A172 (cell line): ENCODE results near the gene TNFSF11. TPM values are rescaled to one million over a fixed set of nuclear protein-coding genes. Genes with fewer than 3 reads are reported as not detected.
A peak's percentile ranks its signal among the peaks of the same experiment; 100 is the strongest.
"Not testable (repeated sequence)": the region's sequence is repeated elsewhere in the genome, so short reads cannot be mapped to it uniquely, and the experiment has no call there.

Experiments used
- DNase-seq: peaks from one replicate; pipeline ENCODE4 v3.0.0-alpha.2; 2015; ENCODE audit warnings: low spot score
- total RNA-seq: library from RNA; depleted of rRNA; stranded (reverse); fragments of >200 nt; shearing (Covaris generic); gene quantifications from 2 replicates; pipeline ENCODE4 v1.2.3, GENCODE V29; 2014; rRNA removed

TNFSF11 gene, protein sequence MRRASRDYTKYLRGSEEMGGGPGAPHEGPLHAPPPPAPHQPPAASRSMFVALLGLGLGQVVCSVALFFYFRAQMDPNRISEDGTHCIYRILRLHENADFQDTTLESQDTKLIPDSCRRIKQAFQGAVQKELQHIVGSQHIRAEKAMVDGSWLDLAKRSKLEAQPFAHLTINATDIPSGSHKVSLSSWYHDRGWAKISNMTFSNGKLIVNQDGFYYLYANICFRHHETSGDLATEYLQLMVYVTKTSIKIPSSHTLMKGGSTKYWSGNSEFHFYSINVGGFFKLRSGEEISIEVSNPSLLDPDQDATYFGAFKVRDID
- not detected in 2 replicates for total RNA-seq

DNA sequence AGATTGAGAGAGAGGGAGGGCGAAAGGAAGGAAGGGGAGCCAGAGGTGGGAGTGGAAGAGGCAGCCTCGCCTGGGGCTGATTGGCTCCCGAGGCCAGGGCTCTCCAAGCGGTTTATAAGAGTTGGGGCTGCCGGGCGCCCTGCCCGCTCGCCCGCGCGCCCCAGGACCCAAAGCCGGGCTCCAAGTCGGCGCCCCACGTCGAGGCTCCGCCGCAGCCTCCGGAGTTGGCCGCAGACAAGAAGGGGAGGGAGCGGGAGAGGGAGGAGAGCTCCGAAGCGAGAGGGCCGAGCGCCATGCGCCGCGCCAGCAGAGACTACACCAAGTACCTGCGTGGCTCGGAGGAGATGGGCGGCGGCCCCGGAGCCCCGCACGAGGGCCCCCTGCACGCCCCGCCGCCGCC, at the start of gene TNFSF11:
Gene TNFSF11, plus strand, starts transcription at position 142 of the 400 bp plus-strand sequence. Its CDS starts 152 bp downstream, at position 294.
- no peak for DNase-seq

DNA sequence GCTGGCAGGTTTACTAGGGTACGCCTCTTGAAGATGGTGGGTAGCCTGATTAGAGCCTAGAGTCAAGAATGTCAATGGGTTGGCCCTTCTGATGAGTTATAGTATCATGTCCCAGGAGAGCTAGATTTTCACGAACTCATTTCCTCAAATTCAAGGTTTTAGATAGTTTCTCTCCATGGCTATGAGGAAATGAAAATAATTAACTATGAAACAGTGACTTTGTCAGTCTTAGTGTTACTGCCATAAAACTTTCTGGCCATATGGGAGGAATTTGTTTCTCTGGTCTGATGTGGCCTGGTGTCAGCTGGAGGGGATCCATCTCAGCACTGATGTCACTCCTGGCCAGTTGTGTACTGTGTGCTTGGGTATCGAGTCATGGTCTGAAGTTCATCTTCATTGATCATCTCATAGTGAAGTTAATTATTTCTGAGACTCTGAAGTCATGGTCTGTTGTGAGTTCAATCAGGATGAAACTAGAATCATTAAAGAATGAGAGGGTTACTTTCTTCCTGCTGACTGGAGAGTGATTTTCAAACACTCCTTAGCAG, 49.4 kb upstream of the TNFSF11 start:
- no peak for DNase-seq

DNA sequence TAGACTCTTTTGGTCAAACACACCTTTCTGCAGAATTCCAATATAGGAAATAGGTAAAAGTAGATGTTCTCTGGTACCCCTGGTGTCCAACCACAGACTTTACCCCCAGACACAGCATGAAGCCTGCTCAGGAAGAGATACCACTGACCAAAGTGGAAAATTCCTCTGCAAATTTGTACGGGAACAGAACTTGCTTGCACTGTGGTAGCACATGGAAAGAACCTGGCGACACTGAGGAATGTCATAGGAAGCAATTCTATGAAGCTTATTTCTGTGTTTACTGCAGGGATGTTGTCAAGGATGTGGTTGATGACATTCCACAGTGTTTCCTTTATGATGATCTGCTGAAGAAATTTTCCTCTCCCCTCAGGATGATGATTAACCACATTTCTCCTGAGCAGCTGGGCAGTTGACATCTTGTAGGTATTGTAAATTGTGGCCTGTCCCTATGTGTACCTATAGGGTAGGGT, 48.9 kb upstream of the TNFSF11 start:
- DNase-seq, result peak; percentile 54

DNA sequence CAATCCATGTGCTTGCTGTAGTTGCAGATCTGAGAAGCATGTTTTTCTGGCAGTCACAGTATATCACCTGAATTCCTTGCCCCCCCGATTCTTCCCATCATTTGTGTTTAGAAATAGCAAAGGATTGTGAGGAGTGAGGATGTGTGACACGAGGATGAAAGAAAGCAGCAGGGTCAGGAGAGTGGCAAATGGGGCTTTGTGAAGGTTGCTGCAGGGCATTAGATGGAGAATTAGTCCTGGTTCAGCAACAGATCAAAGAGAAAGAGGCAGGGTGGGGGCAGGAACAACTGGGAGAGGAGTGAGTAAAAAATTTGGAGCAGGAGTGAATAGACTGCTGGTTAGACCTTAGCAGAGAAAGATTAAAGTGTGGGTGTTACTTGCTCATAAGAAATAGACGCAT, 47.7 kb upstream of the TNFSF11 start:
- no peak for DNase-seq

DNA sequence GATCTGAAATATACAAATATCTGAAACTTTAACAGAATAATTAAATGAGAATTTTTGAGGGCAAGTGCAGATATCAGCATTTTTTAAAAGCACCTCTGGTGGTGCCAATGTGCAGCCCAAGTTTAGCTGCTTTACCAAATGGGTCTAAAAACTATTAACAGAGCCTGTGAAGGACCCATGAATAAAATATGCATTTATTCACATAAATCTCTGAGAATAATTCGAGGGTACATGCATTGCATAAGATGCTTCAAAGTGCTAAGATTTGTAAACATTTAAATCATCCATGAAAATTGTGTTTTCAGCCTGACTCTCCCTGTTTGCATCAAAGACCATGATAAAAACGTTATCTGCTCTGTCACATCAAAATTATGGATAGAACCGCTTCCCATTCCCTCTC, 47.1 kb upstream of the TNFSF11 start:
- DNase-seq, result no peak

DNA sequence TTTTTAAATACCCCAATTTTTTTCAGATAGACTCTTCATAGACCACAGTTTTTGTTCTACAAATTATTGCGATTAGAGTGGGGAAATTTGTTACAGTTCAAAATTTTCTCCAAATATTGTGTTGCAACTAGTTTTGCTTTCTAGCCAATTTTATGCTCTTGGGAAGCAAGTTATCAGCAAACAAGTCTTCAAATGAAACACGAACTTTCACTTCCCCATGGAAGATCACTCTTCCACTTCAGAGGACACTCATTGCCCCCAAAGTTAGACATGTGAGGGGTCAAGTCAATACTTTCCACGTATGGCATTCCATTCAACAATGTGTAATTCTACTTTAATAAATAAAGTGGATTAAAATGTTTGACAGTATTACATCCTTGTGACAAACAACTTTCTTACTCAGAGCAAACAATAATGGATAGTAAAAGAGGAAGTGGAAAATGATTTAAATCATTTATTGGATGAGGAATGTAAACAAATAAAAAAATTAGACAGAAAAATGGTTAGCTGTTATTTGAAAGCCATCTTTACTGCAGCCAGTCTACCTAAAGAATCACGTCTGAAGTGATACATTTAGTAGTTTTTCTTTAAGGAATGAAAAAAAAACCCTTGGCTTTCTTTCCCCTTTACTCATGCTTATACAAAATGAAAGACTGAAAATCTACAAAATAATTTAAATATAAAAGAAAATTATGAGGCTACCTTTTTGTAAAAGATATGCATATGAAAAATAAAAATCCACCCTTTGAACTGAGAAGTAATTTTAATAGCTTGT, 41.2 kb upstream of the TNFSF11 start:
- DNase-seq, result no peak

DNA sequence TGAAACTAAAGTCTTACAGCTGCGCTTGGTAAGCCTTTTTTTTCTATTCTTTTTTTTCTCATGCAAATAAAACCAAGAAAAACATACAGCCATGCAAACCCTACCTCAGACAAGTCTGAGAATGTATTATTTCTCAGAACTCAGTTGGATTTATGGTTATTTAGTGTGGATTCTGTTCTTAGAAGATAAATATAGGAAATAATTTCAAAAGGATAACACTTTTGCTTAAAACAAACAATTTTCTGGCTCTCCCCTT, 40.7 kb upstream of the TNFSF11 start:
- DNase-seq, result no peak

DNA sequence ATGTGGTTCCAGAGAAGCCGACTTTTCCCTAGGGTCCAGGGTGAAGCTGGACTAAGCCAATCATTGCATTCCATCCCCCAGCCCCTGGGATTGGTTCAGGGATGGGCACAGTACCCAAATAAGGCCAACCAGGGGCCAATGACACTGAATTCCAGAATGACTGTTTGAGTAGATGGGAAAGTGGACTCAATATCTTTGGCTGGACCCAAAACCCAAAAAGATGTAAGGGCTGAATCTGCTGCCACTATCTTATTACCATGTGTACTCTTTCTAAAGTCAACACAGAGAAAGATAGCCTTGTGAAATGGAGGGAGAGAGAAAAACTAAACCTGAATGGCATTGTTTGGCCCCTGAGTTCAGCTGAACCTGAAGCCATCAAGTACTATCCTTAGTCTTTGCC, 39.2 kb upstream of the TNFSF11 start:
- DNase-seq, result no peak

DNA sequence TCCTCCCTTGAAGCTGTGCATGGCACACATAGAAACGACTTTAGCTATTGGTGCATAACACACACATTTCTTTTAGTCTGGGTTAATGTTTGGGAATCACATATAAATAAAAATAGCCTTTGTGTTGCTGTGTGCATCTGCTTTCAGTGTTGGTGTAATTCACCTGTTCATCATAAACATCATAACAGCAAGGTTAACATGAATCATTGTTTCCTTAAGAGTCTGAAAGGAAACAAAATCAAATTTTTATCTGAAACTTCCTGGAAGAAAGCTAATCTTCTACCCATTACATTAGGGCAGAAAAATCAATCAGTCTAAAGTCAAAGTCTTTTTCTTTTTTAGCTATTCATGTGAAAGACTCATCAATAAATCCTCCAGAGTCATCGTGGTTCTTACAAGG, 35.0 kb upstream of the TNFSF11 start:
- DNase-seq, result no peak

DNA sequence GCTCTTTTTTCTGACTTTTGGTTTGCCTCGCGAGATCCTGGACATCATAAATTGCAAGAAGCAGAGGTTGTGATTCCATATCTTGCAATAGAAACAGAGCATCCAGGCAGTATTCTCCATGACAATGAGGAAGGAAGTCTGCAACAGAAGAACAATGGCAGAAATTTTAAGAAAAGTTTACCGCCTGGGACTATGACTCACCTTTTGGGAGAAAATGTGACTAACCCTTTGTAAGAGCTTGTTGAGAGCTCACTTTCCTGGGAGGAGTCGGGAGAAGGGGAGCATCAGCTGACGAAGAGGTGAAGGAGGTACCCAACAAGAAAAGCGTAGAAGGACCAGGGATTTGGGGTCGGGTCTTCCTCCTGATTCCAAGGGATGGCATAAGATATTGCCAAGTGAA, 34.3 kb upstream of the TNFSF11 start:
- peak; percentile 28 for DNase-seq

DNA sequence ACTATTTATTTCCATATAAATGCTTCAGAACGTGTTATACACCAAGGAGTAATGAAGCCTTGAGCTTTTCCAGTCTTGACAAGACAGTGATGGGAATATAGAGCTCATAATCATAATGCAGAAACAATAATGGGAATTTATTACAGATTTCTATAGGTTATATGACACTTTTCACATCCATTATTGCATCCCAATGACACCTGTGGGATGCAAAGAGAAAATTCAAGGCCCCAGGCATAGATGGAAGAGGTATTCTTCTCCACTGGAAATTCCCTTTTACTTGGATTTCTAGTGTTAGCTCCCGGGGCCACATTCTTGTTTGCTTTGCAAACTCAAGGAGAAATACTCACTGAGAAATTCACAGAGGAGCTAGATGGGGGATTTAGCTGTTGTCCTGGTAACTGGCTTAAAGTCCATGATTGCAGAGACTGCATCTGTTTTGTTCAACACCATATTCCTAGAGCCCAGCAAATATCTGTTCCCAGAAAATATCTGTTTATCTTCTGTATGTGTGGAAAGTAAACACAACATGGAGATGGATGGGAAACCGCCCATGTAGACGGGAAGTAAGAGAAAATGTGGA, 30.6 kb upstream of the TNFSF11 start:
- no peak for DNase-seq

DNA sequence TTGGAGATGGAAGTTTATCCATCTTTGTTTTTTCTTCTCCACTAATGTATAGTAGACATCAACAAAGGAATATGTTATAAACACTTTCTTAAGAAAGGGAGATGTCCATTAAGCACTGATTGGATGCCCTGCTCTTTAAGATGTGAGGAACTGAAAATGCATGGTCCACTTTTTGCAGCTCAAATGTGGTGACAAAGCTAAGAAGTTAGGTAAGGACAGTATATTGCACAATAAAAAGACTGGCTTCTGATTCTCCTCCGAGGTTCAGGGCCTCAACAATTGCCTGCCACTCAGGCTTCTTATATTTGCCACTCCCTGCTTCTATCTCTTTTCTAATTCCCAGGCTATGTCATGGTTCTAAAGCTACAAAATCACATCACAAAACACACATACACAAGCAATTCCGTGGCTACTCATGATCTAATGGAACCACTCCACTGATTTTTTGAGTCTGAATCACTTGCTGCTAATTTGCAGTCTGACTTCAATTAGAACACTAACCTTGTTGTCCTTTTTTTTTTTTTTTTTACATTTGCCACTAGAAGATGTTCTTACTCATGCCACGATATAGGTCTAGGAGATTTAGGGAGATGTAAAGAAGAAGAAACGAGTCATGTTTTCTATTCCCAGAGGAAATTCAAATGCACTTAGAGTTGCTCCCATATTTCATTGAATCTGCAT, 29.6 kb upstream of the TNFSF11 start:
- no peak for DNase-seq

DNA sequence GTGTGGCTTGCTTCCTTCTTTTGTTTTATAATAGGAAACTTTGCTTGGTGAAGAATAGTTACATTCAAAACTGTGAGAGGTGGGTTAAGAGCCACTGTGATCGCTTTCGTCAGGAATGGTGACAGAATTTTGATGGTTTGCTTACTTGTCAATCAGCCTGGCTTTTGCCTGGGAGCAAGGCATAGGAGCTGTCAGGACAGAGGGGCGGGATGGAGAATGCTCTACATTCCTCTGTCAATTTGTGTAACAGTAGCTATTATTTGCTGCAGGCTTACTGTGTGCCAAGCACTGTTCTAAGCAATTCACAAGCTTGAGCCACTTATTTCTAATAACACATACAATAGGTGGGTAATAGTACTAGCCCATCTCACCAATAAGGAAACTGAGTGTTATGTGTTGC, 28.1 kb upstream of the TNFSF11 start:
- no peak for DNase-seq

DNA sequence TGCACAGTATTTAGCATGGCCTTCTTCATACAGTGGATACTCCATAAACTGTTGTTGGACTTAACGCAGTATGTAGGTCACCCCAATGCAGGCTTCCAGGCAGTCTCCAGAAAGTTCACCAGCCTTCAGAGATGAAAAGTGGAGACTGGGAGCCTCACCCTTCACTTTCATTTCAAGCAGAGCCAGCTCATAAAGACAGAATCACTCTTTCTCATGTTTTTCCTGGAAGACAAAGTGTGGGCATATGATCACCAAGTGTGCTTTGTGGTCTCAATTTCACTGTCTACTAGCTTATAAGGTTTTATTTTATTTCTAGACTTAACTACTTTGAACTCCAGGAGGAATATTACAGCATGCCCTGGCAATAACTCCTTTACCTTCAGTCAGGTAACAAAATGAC, 26.3 kb upstream of the TNFSF11 start:
- no peak for DNase-seq

DNA sequence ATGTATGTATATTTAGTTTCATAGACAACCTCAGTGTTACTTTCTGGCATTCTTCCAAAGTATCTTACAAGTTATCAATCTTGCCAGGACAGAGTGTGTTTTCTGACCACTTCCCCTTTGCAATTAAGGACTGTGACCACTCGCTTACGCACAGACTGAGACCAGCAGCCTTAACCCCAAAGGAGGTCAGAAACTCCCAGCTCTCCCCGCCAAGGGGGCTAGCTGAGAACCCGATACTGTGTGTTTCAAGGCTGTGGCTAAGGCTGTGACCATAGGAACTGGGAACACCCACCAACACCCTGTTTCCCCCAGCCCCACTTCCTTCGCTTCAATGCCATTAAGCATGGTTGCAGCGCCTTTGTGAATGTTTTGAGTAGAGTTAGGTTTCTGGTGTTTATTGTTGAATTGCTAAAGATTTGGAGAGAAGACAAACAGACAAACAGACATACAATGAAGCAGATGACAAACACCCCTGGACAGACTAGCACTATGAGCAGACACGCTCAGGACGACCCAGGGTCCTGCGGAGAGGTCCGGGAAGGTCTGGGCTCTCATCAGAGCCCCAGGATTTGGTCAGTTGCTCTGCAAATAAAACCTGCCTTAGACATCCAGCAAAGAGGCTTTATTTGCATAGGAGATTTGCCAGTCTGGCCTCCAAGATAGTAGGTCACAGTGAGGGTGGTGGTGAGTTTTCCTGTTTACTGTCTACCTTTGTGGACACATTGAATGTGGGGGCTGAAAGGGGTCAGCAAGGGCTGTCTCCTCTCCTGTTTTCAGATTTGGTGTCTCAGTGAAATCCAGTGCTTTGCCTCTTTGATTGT, 25.0 kb upstream of the TNFSF11 start:
- no peak for DNase-seq

DNA sequence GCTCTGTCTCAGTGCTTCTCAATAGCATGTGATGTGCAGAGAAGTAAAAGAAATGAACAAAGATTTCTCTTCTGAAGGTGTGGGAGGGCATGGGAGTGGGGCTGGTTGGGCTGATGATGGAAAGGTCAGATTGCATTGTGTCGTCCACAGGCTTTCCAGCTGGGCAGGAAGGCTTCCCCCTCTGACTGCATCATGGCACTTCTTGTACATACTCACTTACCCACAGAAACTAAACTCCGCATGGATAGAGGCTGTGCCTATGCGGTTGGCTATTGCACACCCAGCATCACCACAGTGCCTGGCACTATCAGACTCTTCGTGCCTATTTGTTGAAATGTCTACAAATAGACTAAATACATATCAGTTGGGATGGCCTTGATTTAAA, 24.4 kb upstream of the TNFSF11 start:
- DNase-seq, result no peak

DNA sequence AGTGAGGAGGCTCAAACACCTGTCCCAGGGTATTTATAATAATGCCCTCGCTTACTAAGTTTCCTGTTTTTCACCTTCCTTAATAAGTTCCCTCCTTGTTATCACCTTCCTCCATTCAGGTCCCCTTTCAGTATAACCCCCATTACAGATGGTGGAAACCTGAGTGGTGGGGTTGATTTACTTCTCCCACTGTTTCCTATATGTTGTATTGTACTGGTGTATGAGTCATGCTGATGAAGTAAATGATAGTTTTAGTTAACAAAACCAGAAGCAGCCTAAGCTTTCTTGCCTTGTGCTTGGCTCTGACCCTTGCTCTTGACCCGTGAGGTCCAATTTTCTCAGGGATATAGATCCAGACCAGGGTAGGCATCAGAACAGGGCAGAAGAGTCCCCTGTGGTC, 22.3 kb upstream of the TNFSF11 start:
- DNase-seq, result no peak

DNA sequence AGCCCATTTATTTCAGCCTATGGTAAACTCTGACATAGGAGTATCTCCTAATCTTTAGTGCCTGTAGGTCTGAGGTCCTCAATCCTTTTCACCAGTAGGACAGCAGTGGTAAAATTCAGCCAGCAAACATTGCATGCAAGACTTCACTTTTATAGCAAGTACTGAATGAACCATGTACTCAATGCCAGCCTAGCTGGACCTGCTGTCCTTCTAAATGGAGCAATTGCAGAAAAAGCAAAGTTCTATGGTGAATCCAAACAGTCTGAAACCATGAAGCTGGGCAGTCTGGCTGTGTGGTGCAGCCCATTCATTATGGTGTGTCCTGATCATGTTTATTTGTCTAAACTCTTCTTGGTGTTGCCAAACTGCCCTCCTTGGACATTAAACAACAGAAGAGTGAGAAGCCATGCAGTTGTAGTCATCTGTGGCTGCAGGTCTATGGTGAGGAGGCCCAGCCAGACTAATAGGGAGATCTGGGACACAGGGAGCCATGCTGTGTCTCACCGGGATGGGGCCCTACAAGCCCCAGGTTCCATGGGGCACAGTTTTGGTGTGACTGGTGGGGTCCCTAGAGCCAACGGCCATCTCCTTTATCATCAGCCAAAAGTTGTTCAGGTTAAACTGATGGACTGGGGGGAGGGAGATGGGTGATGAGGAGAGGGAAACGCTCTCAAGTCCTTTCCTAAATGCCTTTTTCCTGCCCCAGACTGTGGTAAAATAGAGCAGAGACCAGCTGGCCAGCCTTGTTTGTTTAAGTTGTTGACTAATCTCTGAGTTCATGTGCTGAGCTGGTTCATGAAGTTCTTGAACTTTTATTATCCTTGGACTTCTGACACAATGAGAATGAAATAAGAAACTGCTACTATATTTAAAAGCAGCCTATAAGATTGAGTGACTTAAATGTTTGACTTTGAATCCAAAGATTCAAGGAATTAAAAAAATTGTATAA, 20.6 kb upstream of the TNFSF11 start:
- DNase-seq, result no peak

DNA sequence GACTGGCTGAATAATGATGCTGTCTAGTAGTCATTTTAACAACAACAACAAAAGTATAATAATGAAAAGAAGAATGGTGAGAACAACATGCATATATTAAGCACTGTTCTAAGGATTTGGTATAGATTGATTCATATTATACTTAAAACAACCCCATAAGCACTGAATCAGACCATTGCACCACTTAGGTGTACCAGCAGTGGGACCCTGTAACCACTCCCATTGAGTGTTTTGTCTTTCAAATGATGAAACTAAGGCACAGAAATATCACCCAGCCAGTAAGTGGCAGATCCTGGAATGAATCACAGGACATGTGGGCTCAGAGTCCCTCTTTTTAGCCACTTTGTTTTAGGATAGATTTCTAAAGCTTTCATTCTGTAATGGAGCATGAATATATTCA, 14.9 kb upstream of the TNFSF11 start:
- DNase-seq, result no peak

DNA sequence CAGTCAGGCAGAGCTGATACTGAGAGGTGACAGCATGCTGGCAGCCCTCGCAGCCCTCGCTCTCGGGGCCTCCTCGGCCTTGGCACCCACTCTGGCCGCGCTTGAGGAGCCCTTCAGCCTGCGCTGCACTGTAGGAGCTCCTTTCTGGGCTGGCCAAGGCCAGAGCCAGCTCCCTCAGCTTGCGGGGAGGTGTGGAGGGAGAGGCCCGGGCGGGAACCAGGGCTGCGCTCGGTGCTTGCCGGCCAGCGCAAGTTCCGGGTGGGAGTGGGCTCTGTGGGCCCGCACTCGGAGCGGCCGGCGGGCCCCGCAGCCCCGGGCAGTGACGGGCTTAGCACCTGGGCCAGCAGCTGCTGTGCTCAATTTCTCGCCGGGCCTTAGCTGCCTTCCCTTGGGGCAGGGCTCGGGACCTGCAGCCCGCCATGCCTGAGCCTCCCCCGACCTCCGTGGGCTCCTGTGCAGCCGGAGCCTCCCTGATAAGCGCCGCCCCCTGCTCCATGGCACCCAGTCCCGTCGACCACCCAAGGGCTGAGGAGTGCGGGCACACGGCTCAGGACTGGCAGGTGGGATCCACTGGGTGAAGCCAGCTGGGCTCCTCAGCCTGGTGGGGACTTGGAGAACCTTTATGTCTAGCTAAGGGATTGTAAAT, 14.3 kb upstream of the TNFSF11 start:
- not testable (repeated sequence) for DNase-seq
